OCI-LY1 (cell line): ENCODE results near the gene EXOC6B.

Experiments
- EZH2 ChIP-seq: fragments of 200-600 bp; sonication (generic), shearing (Covaris generic); IDR thresholded peaks from 2 replicates; pipeline ENCODE4 v1.8.0; 2017; ENCODE audit warnings: borderline replicate concordance, mixed run types, mild to moderate bottlenecking, antibody characterized with exemption, low read length, moderate library complexity, mixed read lengths
- TF ChIP-seq, protein P1 (sequence below): fragments of 200-600 bp; sonication (generic), shearing (Covaris generic); IDR thresholded peaks from 2 replicates; pipeline ENCODE4 v1.5.1; 2017; ENCODE audit warnings: mild to moderate bottlenecking, antibody characterized with exemption, low read length, moderate library complexity, mixed read lengths

DNA sequence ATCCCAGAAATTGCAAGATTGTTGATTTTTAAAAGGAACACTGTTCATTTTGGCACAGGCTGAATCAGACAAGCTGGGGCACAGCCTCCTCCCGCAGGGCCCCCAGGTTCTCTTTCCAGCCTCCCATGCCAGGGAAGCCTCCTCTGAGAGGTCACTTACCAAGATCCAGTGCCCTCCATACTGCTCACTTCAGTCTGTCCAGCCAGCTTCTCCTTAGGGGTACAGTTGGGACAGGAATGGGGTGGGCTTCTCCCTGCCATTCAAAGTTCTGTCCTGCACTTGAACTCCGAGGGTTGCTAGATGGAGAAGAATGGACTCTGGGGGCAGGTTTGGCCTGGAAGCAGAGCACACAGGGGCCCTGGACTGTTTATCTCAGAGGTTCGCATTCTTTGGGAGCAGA lies 670.7 kb downstream of the EXOC6B start:
- TF ChIP-seq, protein P1, sequence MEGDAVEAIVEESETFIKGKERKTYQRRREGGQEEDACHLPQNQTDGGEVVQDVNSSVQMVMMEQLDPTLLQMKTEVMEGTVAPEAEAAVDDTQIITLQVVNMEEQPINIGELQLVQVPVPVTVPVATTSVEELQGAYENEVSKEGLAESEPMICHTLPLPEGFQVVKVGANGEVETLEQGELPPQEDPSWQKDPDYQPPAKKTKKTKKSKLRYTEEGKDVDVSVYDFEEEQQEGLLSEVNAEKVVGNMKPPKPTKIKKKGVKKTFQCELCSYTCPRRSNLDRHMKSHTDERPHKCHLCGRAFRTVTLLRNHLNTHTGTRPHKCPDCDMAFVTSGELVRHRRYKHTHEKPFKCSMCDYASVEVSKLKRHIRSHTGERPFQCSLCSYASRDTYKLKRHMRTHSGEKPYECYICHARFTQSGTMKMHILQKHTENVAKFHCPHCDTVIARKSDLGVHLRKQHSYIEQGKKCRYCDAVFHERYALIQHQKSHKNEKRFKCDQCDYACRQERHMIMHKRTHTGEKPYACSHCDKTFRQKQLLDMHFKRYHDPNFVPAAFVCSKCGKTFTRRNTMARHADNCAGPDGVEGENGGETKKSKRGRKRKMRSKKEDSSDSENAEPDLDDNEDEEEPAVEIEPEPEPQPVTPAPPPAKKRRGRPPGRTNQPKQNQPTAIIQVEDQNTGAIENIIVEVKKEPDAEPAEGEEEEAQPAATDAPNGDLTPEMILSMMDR, result no peak
- no peak for TF ChIP-seq EZH2
